Adrenal gland (tissue), 12 donors: Measurements from ENCODE around the gene ACTN2. TPM values are rescaled to one million over a fixed set of nuclear protein-coding genes. Genes with fewer than 3 reads are reported as not detected.

ENCODE experiments used
- DNase-seq, 7 donors: peaks; one replicate each; pipeline ENCODE4 v3.0.0-alpha.2; 2019 to 2020
- H3K27ac ChIP-seq, 5 donors: fragments of 200-600 bp; sonication (generic) in 4 of 5; 1 replicate in 3 of 5; 2 replicates in 2 of 5; pipeline versions ENCODE4 v1.5.1 to v1.8.0; 2016 to 2020; ENCODE audit warnings: mild to moderate bottlenecking in 1 of 5
- H3K27me3 ChIP-seq: fragments of 200-600 bp; 2 replicates; pipeline ENCODE4 v1.8.0; 2021
- H3K36me3 ChIP-seq, 2 donors: fragments of 200-600 bp; replicated peaks in 1 of 2; 1 replicate in 1 of 2; 2 replicates in 1 of 2; pipeline versions ENCODE4 v1.5.1 to v1.8.0; 2018 to 2022
- H3K4me1 ChIP-seq, 2 donors: fragments of 200-600 bp; replicated peaks in 1 of 2; 1 replicate in 1 of 2; 2 replicates in 1 of 2; pipeline versions ENCODE4 v1.5.1 to v1.8.0; 2018 to 2021
- H3K4me3 ChIP-seq, 4 donors: fragments of 200-600 bp; sonication (generic) in 3 of 4; one replicate each; pipeline ENCODE4 v1.5.1; 2016 to 2018
- H3K9me3 ChIP-seq, 3 donors: fragments of 200-600 bp; sonication (generic) in 1 of 3; replicated peaks in 1 of 3; 1 replicate in 2 of 3; 2 replicates in 1 of 3; pipeline versions ENCODE4 v1.5.1 to v1.8.0; 2016 to 2021
- CTCF ChIP-seq, 6 experiments: fragments of 450-650 bp in 4 of 6; fragments of 200-600 bp in 2 of 6; sonication (generic) in 1 of 6; IDR thresholded peaks; 1 replicate in 5 of 6; 2 replicates in 1 of 6; pipeline versions ENCODE4 v1.5.1 to v1.8.0; 2016 to 2021; ENCODE audit warnings: antibody characterized with exemption in 6 of 6, mild to moderate bottlenecking in 2 of 6, moderate library complexity in 1 of 6
- POLR2A ChIP-seq, 2 donors: fragments of 450-650 bp; IDR thresholded peaks; one replicate each; pipeline ENCODE4 v1.6.1; 2017; ENCODE audit warnings: antibody characterized with exemption in 2 of 2, mild to moderate bottlenecking in 2 of 2, moderate library complexity in 1 of 2
- WGBS, 4 donors: extraction: QIAGEN DNeasy Blood & Tissue Kit in 2 of 4; methylation state at CpG; one replicate each; pipeline versions ENCODE4 v1.1.5 to v1.1.7; 2013 to 2017; 5-methylcytosine and 5-hydroxymethylcytosine counted together
- intact Hi-C, 2 donors: fragments of 100-400 bp; cut with DNase I; formaldehyde crosslinking; loops; one replicate each; pipeline versions ENCODE4 v1.14.1 to v1.15.0; 2022 to 2023
- polyA plus RNA-seq, 3 donors: library from polyadenylated mRNA; stranded (reverse); fragments of 200-250 nt in 2 of 3; fragments of 350-450 nt in 1 of 3; fragmentation: Illumina TruSeq in 1 of 3; extraction: RNeasy Lipid Tissue Mini Kit (QIAGEN cat#74804) in 1 of 3; gene quantifications; one replicate each; pipeline ENCODE4 v1.2.3, GENCODE V29; 2013 to 2014
- total RNA-seq, 9 donors: library from RNA; depleted of rRNA in 4 of 9; stranded (reverse); fragments of >200 nt in 4 of 9; fragments of 120-200 nt in 1 of 9; fragmentation: NEBNext Ultra II Directional in 1 of 9; extraction: Animal tissue kit (Norgen Biotek cat#: 25700) in 1 of 9; gene quantifications; one replicate each; pipeline versions ENCODE4 v1.1.0 to v1.2.4, GENCODE V29; 2013 to 2023
- donor health status: healthy with polysubstance abuse.
- donor health status: Bipolar disorder and iron deficiency.
- donor health status: DM: yes; HTN: yes; CAD: no.
- donor health status: DM: no; HTN: no; CAD: no.
- donor health status: DM: no; HTN: no; CAD: no.
- donor health status: DM: yes; HTN: yes; CAD: no.

ACTN2 gene
- total and polyA plus RNA-seq, 12 donors, result under 0.01 to 1.0 (median 0.34) TPM; not detected in 2

- DNase-seq, result no peak
- no peaks in the 10 kb centered on the region for H3K27me3 ChIP-seq
- H3K27ac ChIP-seq, result no peak overlapping the region
- 96 to 100% (median 97%) methylated on average over 2 of the region's 2 CpGs for WGBS, 4 donors
- H3K4me1 ChIP-seq, result peaks cover 0 to 15% of the 10 kb centered on the region in 2 donors
- intact Hi-C loops, result no loop called here
- TF ChIP-seq POLR2A (IDR thresholded peaks at IDR 0.05) (no peak), CTCF (IDR thresholded peaks at IDR 0.05) (no peak)
- H3K9me3 ChIP-seq, result no peaks in the 10 kb centered on the region
- no peak overlapping the region for H3K4me3 ChIP-seq
- H3K36me3 ChIP-seq, result peaks cover 0 to 21% of the 10 kb centered on the region in 2 donors
Observed at GRCh38 chr1:236808005-236808404, 121.7 kb downstream of the ACTN2 start.

GRCh38 chr1:236808564-236809130 is 122.3 kb downstream of the ACTN2 start:
- H3K4me3 ChIP-seq, result no peak overlapping the region
- H3K9me3 ChIP-seq, result no peaks in the 10 kb centered on the region
- H3K27me3 ChIP-seq, result no peaks in the 10 kb centered on the region
- intact Hi-C loops, result no loop called here
- DNase-seq, result peak in 4 of 7 donors; percentile 20 to 41 (median 31)
- peaks cover 0 to 15% of the 10 kb centered on the region in 2 donors for H3K4me1 ChIP-seq
- H3K27ac ChIP-seq, result no peak overlapping the region
- peaks cover 0 to 25% of the 10 kb centered on the region in 2 donors for H3K36me3 ChIP-seq
- no peak for TF ChIP-seq POLR2A (IDR thresholded peaks at IDR 0.05)
- 54 to 67% (median 60%) methylated on average over 8 of the region's 8 CpGs for WGBS, 4 donors

DNA sequence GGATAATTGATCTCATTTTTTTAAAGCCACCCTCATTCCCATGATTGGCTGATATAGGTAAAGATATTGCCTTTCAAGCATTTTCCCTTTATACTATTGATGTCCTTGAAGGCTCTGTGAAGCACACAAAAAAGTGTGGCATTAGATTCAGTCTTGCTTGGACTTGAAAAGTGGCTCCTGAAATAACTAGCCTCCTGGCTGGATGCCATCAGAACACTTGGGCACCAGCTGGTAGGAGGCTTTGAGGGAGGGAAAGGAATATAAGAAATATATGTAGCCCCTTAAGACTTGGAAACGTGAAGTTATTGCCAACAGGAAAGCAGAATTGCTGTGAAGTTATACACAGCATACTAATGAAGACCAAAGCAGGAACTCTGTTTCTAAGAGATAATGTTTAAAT is 122.8 kb downstream of the ACTN2 start:
- no peak overlapping the region for H3K4me3 ChIP-seq
- H3K9me3 ChIP-seq, result no peaks in the 10 kb centered on the region
- WGBS, 4 donors, result 74 to 80% (median 79%) methylated on average over 1 of the region's 1 CpG
- TF ChIP-seq CTCF (IDR thresholded peaks at IDR 0.05), result no peak
- TF ChIP-seq POLR2A (IDR thresholded peaks at IDR 0.05), result no peak
- H3K27ac ChIP-seq, result no peak overlapping the region
- peak in 2 of 7 donors; percentile 25 to 33 for DNase-seq
- H3K27me3 ChIP-seq, result no peaks in the 10 kb centered on the region
- intact Hi-C loops, result no loop called here
- H3K36me3 ChIP-seq, result peaks cover 0 to 25% of the 10 kb centered on the region in 2 donors
- H3K4me1 ChIP-seq, result peaks cover 0 to 15% of the 10 kb centered on the region in 2 donors

DNA sequence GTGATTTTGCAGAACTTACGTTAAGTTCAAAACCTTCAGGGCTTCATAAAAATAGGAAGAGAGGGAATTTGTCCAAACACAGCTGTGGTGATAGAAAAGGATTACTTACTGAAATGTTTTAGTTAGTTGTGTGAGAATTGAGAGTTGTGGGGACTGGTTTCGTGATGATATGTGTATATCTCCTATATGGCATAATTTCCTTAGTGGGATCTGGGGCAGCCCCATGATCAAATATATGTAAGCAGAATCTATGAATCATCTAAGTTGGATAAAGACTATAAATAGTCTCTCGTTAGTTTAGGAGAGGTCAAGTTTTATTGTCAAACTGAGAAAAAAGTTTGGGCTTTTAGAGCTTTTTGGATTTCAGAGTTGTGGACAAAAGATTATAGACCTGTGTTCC is 123.7 kb downstream of the ACTN2 start:
- 86 to 90% (median 88%) methylated on average over 3 of the region's 3 CpGs for WGBS, 4 donors
- intact Hi-C loops, result no loop called here
- Histone ChIP-seq H3K27me3 (no peaks in the 10 kb centered on the region), H3K36me3 (peaks cover 0 to 25% of the 10 kb centered on the region in 2 donors), H3K4me3 (no peak overlapping the region), H3K9me3 (no peaks in the 10 kb centered on the region), H3K27ac (no peak overlapping the region), H3K4me1 (peaks cover 0 to 15% of the 10 kb centered on the region in 2 donors)
- no peak for DNase-seq
- TF ChIP-seq CTCF (IDR thresholded peaks at IDR 0.05) (no peak), POLR2A (IDR thresholded peaks at IDR 0.05) (no peak)
